ENCODE measurements around the gene SERPINE3. TPM values are rescaled to one million over a fixed set of nuclear protein-coding genes. Genes with fewer than 3 reads are reported as not detected.

The SERPINE3 gene
- total RNA-seq, 1 donor from 2014 or later: not detected

GRCh38 chr13:51327961-51328360 is 11.5 kb upstream of the SERPINE3 start:
- DNase-seq (ENCODE audit: low read depth): no peak

- DNase-seq (ENCODE audit: low read depth): no peak
These were observed 11.0 kb upstream of the SERPINE3 start for GRCh38 chr13:51328488-51328887.

DNA sequence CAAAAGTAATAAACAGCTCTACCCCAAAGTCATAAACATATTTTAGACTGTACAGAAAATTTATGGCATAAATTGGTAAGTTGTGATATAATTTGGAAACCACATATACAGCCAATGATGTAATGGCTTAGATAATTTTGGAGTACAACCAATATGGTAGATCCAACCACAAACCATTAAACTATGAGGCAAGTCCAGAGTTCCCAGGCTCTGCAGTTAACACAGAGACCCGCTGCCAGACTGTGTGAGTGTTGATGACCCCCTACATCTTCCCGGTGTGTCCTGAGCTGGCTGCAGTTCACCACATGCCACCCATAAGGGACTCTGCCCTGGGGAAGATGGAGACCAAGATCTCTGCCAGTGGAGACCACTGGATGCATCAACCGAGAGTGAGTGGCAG is 9.9 kb upstream of the SERPINE3 start:
- DNase-seq (ENCODE audit: low read depth): no peak

DNA sequence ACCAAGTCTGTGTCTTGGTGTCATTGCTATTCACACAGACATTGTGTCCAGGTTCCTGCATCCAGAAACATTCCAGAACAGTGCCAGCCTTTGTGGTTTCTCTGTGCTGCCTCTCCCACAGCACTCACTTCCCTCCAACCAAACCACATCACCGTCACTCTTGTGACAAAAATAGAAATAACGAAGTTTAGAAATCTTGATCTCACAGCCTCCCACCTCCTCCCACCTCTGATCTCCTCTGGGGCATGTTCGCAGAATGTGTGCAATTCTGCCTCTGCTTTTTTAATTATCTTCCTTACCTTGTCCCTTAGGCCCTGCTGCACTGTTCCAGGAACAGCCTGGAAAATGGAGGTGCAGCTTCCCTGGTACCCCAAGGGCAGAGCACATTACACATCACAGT is 8.7 kb upstream of the SERPINE3 start:
- peak; percentile 89 for DNase-seq (ENCODE audit: low read depth)

DNA sequence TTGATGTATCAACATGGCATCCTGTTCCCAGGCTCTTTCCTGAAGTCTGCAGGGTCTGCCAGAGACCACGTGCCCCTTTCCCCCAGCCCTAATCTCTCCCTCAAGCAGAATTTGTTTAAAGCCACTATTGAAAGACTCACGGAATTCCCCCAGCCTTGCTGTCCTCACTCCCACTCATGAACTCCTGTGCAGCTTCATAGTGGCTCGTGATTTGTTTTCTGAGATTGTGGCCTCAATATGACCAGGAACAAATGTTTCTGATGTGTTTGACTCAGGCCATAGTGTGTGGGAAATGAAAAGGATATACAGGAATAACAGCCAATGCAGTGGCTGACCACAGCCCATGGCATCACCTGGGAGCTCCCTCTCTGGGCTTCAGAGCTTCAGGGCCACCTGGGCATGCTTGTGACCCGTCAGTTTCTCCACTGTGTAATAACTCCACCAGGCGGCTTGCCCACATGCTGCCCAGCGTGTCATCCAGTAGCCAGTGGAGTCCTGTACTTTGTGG is 8.1 kb upstream of the SERPINE3 start:
- peak; percentile 61 for DNase-seq (ENCODE audit: low read depth)

GRCh38 chr13:51332566-51333361 is 6.7 kb upstream of the SERPINE3 start:
- DNase-seq (ENCODE audit: low read depth): no peak

DNA sequence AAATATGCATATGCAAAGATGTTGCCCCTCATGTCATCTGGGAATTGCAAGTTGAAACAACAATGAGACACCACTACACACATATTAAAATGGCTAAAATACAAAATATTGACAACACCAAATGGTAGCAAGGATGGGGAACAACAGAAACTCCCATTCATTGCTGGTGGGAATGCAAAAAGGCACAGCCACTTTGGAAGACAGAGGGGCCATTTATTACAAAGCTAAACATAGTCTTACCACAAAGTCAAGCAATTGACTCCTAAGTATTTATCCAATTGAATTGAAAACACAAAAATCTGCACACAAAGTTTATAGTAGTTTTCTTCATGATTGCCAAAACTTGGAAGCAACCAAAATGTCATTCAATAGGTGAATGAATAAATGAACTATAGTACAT is 6.1 kb upstream of the SERPINE3 start:
- no peak for DNase-seq (ENCODE audit: low read depth)

GRCh38 chr13:51333826-51334225 is 5.7 kb upstream of the SERPINE3 start:
- DNase-seq (ENCODE audit: low read depth): no peak

- DNase-seq (ENCODE audit: low read depth): no peak
These were observed 2.7 kb upstream of the SERPINE3 start for GRCh38 chr13:51336746-51337145.

DNA sequence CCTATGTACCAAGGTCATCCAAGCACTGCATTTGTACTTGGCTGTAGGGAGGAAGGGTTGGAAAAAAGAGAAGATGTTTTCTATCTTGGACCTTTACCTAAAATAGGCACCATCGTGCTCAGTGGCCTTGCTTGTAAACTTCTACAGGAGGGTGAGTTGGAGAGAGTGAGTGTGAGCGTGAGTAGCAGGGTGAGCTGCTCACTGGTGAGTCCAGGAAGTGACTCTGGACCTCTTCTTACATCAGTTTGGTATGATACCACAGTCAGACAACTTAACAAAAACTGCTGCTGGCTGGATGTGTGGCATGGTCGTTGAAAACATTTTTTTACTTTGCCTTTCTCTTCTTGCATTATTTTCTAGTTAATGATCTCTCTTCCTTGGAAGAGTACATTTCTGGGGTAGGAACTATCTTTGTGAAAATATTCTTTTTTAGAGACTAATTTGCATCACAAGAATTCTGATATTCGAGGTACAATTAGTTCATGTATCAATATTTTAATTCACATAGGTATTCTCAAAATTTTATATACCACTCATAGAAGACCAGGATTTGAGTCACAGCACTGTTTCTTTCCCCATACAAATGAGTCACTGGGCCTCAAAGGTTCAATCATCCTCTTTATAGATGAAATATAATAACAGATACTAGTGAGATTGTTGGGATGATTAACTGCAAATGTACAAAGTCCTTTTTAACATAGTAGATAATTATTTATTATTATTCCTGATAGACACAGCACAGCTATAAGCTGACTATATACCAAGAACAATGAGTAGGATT is 651 bp downstream of the SERPINE3 start:
- no peak for DNase-seq (ENCODE audit: low read depth)

DNA sequence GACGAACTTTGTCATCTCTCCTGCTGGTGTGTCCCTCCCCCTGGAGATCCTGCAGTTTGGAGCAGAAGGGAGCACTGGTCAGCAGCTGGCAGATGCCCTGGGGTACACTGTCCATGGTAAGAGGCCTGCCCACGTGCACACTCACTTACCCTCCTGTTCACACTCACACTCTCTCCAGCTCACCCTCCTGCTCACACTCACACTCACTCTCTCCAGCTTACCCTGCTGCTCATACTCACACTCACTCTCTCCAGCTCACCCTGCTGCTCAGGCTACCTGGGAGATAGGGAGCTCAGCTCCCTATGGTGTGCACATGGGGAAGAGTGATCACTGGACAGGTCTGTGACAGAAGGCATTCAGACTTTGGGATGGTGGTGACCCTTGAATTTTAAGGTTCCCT is 1.7 kb downstream of the SERPINE3 start:
- DNase-seq (ENCODE audit: low read depth): no peak

DNA sequence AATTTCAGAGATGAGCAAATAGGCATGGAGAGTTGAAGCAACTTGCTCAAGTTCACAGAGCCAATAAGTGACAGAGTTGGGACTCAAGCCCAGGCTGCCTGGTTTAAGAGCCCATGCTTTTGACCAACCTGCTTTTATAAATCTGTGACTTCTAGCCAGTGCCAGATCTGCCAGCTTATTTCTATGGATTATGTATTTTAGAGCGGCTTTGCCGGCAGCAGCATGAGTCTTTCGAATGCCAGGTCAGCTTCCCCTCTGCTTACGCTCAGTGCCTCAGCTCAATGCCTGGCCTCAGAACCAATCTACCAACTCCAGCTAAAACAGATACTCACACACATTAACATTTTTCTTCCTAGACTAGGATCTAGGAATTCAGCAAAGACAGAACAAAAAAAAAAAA is 2.3 kb downstream of the SERPINE3 start:
- DNase-seq (ENCODE audit: low read depth): no peak

DNA sequence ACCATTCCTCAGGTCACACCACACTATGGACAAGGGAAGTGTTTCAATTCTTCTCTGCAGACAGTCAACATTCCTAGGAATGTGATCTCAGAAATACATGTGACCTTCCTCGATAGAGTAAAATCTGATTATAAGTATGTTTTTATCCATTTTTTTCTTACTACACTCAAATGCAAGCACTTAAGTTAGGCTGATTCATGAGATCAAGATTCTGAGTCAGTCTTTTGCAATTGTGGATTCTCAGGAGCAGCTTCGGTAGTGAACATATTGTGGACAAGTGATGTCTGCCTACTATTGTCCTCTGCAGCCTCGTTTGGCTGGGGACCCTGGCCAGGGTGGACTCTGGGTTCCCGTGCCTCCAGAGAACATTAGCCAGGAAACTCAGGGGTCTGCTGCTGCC is 3.2 kb downstream of the SERPINE3 start:
- DNase-seq (ENCODE audit: low read depth): no peak

- DNase-seq (ENCODE audit: low read depth): no peak
These were observed 4.0 kb downstream of the SERPINE3 start for GRCh38 chr13:51343475-51343874.

DNA sequence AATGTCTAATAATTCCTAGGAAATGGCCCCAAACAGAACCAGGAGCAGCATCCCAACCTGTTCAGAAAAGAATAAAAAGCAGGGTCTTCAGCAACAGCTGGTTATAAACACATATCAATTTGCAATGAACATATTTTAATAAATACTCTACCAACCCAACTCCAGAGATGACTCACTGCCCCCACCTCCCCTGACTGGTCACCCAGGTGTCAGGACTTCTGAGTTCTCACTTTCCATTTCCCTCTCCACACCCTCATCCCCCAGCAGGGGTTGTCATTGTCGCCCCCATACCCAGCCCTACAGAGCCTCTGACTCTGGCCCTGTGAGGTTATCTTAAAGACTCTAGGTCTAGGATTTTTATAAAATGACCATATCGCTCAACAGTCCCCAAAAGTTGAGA is 6.9 kb downstream of the SERPINE3 start:
- DNase-seq (ENCODE audit: low read depth): no peak

- no peak for DNase-seq (ENCODE audit: low read depth)
These were observed 7.6 kb downstream of the SERPINE3 start for GRCh38 chr13:51347099-51347498.

DNA sequence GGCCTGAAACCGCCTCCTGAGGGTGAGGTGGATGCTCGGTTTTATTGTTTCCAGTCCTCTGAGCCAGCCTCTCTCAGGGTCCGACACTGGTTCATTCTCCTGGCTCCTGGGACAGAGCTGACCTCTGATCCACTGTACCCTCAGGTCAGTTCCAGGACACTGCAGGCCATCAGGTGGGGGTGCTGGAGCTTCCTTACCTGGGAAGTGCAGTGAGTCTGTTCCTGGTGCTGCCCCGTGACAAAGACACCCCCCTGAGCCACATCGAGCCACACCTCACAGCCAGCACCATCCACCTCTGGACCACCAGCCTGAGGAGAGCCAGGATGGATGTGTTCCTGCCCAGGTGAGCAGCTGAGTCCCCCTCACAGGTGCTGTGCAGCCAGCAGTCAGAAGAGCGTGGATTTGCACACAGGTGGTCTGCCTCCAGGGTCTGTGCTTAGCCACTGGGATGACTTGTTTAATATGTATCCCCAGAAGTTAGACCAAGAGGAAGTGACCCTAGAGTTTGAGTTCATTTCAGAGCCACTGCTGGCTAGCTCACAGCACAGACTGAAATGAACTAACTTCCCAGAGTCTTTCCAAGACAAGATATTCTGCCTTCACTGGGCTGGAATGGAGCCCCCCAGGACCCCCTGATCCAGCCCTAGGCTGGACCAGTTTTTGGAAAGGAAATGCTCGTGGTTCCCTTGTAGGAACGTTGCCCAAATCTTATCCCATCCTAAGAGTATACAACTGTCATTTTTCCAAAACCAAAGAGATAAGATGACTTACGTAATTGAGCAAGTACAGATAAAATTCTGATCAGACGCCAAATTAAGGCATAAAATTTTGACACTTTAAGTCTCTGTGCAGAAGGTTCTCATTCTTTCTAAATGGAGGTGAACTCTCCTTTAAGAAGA is 8.8 kb downstream of the SERPINE3 start:
- DNase-seq (ENCODE audit: low read depth): no peak

- no peak for DNase-seq (ENCODE audit: low read depth)
These were observed 9.5 kb downstream of the SERPINE3 start for GRCh38 chr13:51349016-51349415.

DNA sequence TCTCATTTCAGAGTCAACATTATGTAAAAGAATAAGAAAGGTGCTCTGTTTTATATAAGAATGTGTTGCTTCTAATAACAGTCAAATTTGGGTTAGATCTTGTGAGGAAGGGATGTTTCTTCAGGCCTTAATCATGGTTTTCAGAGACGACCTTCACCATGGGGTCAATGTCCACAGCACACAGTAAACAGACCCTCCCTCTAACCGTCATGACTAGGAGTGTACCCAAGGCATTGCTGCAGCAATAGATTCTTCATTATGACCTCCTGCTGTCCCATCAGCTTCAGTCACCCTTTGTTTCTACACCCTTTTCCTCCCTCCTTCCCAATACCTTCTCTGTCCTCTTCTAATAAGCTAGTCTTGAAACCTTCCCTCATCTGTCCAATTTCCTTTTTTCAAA is 15.7 kb downstream of the SERPINE3 start:
- no peak for DNase-seq (ENCODE audit: low read depth)

DNA sequence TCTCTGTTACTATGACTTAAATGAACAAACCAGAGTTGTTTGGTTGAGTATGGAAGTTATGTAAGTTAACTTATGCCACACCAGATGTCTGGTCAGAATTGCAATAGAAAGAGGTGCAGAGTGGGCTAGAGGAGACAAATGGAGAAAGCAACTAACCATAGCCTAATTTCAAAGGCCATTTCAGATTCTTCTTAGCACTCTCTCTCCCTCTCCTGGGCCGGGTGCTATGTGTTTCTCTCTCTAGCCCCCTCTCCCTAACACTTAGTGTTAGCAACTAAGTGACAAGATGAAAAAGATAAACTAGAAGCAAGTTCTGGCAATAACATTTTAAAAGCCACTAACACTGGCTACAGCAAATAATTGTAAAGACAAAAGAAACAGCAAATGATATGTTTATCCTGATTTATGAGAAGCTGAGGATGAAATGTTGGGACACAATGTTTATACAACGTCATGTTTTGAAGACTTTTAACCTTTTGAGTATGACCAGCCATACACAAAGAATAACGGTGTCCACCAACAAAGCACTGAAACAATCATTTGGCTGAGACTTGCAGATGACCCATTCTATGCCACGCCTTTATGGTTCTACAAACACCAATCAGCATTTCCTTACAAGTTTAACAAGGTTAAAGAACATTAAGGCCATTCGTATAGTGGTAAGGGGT is 18.6 kb downstream of the SERPINE3 start:
- DNase-seq (ENCODE audit: low read depth): no peak

- DNase-seq (ENCODE audit: low read depth): no peak
These were observed 19.9 kb downstream of the SERPINE3 start for GRCh38 chr13:51359352-51359751.

Data from myocyte (in vitro differentiated cells).